Stomach (tissue), 4 donors: ENCODE measurements around the gene ACTN1.

Experiments
- CTCF ChIP-seq, 7 experiments: fragments of 450-650 bp in 4 of 7; fragments of 200-600 bp in 3 of 7; sonication (generic) in 3 of 7; IDR thresholded peaks; one replicate each; pipeline ENCODE4 v1.5.1; 2016 to 2019; ENCODE audit warnings: antibody characterized with exemption in 7 of 7, control low read depth in 2 of 7, mild to moderate bottlenecking in 1 of 7
- EP300 ChIP-seq: sonication (generic); formaldehyde crosslinking; IDR thresholded peaks from one replicate; pipeline ENCODE4 v1.6.1; 2017; ENCODE audit warnings: antibody characterized with exemption
- POLR2A ChIP-seq, 4 donors: fragments of 450-650 bp; IDR thresholded peaks; one replicate each; pipeline ENCODE4 v1.6.1; 2016; ENCODE audit warnings: antibody characterized with exemption in 4 of 4, control low read depth in 2 of 4, mild to moderate bottlenecking in 1 of 4, moderate library complexity in 1 of 4
- POLR2AphosphoS5 ChIP-seq, 3 donors: sonication (generic); formaldehyde crosslinking; IDR thresholded peaks; one replicate each; pipeline ENCODE4 v1.6.1; 2016; ENCODE audit warnings: antibody characterized with exemption in 3 of 3

DNA sequence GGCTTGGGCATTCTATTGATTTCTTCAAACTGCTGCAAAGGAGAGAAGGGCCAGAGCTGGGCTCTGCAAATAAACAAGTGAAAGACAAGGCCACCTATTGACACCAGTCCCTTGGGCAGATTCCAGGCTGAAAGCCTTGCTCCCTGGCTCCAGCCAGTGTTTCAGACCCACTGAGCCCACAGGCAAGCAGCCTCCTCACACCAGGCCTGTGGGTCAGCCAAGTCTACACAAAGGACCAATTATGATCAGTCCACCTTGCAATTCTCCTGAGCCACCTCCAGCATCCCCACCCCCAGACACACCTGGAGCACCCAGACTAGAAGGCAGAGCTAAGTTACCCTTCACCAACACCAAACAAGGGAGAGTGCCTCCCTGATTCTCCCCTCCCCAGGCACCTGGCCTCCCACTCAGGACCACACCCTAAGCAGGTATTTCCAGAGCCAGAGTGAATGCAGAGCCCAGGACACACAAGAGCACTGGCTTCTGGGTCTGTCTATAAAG lies 13.8 kb downstream of the ACTN1 start:
- no peak for TF ChIP-seq CTCF (IDR thresholded peaks at IDR 0.05)
- no peak for TF ChIP-seq POLR2A (IDR thresholded peaks at IDR 0.05)
- TF ChIP-seq EP300: no peak
- no peak for TF ChIP-seq POLR2AphosphoS5 (IDR thresholded peaks at IDR 0.05)
